Measurements from ENCODE around the gene CACNA1F.

GRCh38 chrX:49258749-49259124, 25.6 kb upstream of the CACNA1F start:
- TF ChIP-seq SUZ12 (IDR thresholded peaks at IDR 0.05; ENCODE audit: extremely low read depth, insufficient read depth, insufficient read length) (no peak), YY1 (IDR thresholded peaks at IDR 0.05; ENCODE audit: insufficient read depth, insufficient read length) (no peak)

All from NT2/D1 (cell line).